HepG2 (cell line): Measurements from ENCODE around the gene SLC5A10. TPM values are rescaled to one million over a fixed set of nuclear protein-coding genes. Genes with fewer than 3 reads are reported as not detected.

Experiments
- REL ChIP-seq: sonication (generic); formaldehyde crosslinking; conservative IDR thresholded peaks from 2 replicates; pipeline ENCODE4 v1.8.0; 2022; ENCODE audit warnings: mild to moderate bottlenecking, missing genetic modification reagents, moderate library complexity
- ZMYM2 ChIP-seq: sonication (generic); formaldehyde crosslinking; IDR thresholded peaks from 2 replicates; pipeline ENCODE4 v1.8.0; 2022; ENCODE audit warnings: mild to moderate bottlenecking, missing genetic modification reagents
- ZNF431 ChIP-seq: sonication (generic); formaldehyde crosslinking; IDR thresholded peaks from 2 replicates; pipeline ENCODE4 v1.9.0; 2022; ENCODE audit warnings: missing genetic modification reagents, low read depth, mild to moderate bottlenecking, borderline replicate concordance
- polyA plus RNA-seq, 8 experiments: library from polyadenylated mRNA; depleted of rRNA in 3 of 8; stranded (reverse) in 7 of 8; unstranded in 1 of 8; fragments of >200 nt; fragmentation: Illumina TruSeq in 4 of 8; extraction: Trizol in 4 of 8; gene quantifications; 2 replicates each; pipeline versions ENCODE4 v1.2.1 to v1.2.3, GENCODE V29; 2011 to 2016; ENCODE audit warnings: low read depth in 4 of 8, missing spikeins in 1 of 8, mixed read lengths in 1 of 8; ENCODE audit not compliant: insufficient read depth in 1 of 8
- total RNA-seq, 5 experiments: library from RNA; depleted of rRNA; stranded (reverse); fragments of >200 nt; fragmentation: Illumina TruSeq; extraction: Trizol; gene quantifications; 2 replicates each; pipeline ENCODE4 v1.2.3, GENCODE V29; 2016; ENCODE audit warnings: low read depth in 1 of 5
- TF ChIP-seq, protein P1 (sequence below), 2 experiments: sonication (generic) in 1 of 2; formaldehyde crosslinking in 1 of 2; IDR thresholded peaks; 2 replicates each; pipeline versions ENCODE4 v1.4.0 to v1.6.1; 2016 to 2020; ENCODE audit warnings: borderline replicate concordance in 1 of 2, low read depth in 1 of 2, mild to moderate bottlenecking in 1 of 2, missing genetic modification reagents in 1 of 2
- TF ChIP-seq, protein P2 (sequence below): sonication (generic); formaldehyde crosslinking; IDR thresholded peaks from 2 replicates; pipeline ENCODE4 v1.9.0; 2022; ENCODE audit warnings: low read depth, missing genetic modification reagents

Gene SLC5A10
- total and polyA plus RNA-seq, 2 of the 13 experiments (the other 11 are each of a cell fraction or from before 2014, with no cell fraction given) = 0.05 TPM; not detected in 1

DNA sequence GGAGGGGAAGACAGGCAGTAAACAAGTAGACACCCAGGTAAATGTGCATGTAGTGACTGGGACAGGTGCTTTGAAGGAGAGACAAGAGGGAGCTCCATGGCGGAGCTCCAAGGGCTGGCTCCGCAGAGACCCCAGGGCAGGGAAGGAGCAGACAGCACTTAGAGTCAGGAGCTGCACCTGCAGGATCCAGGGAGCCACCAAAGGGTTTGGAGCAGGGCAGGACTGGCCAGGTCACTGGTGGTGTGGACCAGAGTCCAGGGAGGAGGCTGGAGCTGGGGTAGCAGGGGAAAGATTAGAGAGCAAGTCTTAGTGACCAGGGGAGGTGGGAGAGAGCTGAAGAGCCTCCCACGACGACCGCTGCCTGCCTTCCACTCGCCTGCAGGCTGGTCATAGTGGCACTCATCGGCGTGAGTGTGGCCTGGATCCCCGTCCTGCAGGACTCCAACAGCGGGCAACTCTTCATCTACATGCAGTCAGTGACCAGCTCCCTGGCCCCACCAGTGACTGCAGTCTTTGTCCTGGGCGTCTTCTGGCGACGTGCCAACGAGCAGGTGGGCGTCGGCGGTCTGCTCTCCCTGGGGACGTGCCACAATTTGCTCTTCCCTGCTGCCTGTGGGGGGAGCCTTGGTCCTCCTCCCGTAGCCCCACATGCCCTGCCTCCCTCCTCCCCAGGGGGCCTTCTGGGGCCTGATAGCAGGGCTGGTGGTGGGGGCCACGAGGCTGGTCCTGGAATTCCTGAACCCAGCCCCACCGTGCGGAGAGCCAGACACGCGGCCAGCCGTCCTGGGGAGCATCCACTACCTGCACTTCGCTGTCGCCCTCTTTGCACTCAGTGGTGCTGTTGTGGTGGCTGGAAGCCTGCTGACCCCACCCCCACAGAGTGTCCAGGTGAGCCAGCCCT, 67.3 kb downstream of the SLC5A10 start (continued):
- TF ChIP-seq, protein P1, sequence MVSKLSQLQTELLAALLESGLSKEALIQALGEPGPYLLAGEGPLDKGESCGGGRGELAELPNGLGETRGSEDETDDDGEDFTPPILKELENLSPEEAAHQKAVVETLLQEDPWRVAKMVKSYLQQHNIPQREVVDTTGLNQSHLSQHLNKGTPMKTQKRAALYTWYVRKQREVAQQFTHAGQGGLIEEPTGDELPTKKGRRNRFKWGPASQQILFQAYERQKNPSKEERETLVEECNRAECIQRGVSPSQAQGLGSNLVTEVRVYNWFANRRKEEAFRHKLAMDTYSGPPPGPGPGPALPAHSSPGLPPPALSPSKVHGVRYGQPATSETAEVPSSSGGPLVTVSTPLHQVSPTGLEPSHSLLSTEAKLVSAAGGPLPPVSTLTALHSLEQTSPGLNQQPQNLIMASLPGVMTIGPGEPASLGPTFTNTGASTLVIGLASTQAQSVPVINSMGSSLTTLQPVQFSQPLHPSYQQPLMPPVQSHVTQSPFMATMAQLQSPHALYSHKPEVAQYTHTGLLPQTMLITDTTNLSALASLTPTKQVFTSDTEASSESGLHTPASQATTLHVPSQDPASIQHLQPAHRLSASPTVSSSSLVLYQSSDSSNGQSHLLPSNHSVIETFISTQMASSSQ (IDR thresholded peaks at IDR 0.05; ENCODE audit: low read depth) = no peak
- TF ChIP-seq, protein P1 (CRISPR knock-in tag; IDR thresholded peaks at IDR 0.05; ENCODE audit: borderline replicate concordance) = no peak
- no peak for TF ChIP-seq ZMYM2
- TF ChIP-seq, protein P2, sequence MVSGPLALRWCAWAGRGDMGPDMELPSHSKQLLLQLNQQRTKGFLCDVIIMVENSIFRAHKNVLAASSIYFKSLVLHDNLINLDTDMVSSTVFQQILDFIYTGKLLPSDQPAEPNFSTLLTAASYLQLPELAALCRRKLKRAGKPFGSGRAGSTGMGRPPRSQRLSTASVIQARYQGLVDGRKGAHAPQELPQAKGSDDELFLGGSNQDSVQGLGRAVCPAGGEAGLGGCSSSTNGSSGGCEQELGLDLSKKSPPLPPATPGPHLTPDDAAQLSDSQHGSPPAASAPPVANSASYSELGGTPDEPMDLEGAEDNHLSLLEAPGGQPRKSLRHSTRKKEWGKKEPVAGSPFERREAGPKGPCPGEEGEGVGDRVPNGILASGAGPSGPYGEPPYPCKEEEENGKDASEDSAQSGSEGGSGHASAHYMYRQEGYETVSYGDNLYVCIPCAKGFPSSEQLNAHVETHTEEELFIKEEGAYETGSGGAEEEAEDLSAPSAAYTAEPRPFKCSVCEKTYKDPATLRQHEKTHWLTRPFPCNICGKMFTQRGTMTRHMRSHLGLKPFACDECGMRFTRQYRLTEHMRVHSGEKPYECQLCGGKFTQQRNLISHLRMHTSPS (CRISPR knock-in tag) = no peak
- no peak for TF ChIP-seq REL (CRISPR knock-in tag)
- TF ChIP-seq ZNF431 (CRISPR knock-in tag) = no peak
